WTC11 (cell line): Measurements from ENCODE around the gene TSEN15.

Source experiments
- CTCF ChIP-seq: fragments of 200-600 bp; IDR thresholded peaks from 2 replicates; pipeline ENCODE4 v1.8.0; 2022; ENCODE audit warnings: antibody characterized with exemption
- FOXK1 ChIP-seq: sonication (generic); formaldehyde crosslinking; IDR thresholded peaks from 2 replicates; pipeline ENCODE4 v1.8.0; 2022; ENCODE audit warnings: mild to moderate bottlenecking, moderate library complexity, missing genetic modification reagents
- JUN ChIP-seq: sonication (generic); formaldehyde crosslinking; IDR thresholded peaks from 2 replicates; pipeline ENCODE4 v1.8.0; 2023; ENCODE audit warnings: mild to moderate bottlenecking, missing genetic modification reagents

- no peak for TF ChIP-seq FOXK1
- TF ChIP-seq CTCF, result no peak
- no peak for TF ChIP-seq JUN (CRISPR knock-in tag)
Measured at GRCh38 chr1:184056921-184057555, 5.5 kb downstream of the TSEN15 start.
